CD14-positive monocyte (primary cell): ENCODE measurements around the gene USP47. TPM values are rescaled to one million over a fixed set of nuclear protein-coding genes. Genes with fewer than 3 reads are reported as not detected.

Experiments
- DNase-seq, 3 donors: peaks; one replicate each; pipeline ENCODE4 v3.0.0-alpha.2; 2011 to 2022
- H2AFZ ChIP-seq: 2 replicates; pipeline ENCODE4 v1.6.0; 2012; ENCODE audit warnings: mild to moderate bottlenecking, low read depth, low read length, inconsistent platforms; ENCODE audit not compliant: insufficient read depth, poor library complexity, severe bottlenecking
- H3K27ac ChIP-seq, 2 donors: 1 replicate in 1 of 2; 2 replicates in 1 of 2; pipeline ENCODE4 v1.5.1; 2012 to 2013; ENCODE audit warnings: low read length in 2 of 2, control low read depth in 1 of 2, inconsistent platforms in 1 of 2, low read depth in 1 of 2, mild to moderate bottlenecking in 1 of 2
- H3K27me3 ChIP-seq, 2 donors: one replicate each; pipeline versions ENCODE4 v1.6.0 to v1.6.1; 2011 to 2013; ENCODE audit warnings: low read length in 2 of 2; ENCODE audit not compliant: control insufficient read depth in 2 of 2, insufficient read depth in 2 of 2
- H3K36me3 ChIP-seq, 2 donors: replicated peaks in 1 of 2; 1 replicate in 1 of 2; 2 replicates in 1 of 2; pipeline versions ENCODE4 v1.5.1 to v1.6.1; 2012 to 2013; ENCODE audit warnings: low read length in 2 of 2, control low read depth in 1 of 2, inconsistent platforms in 1 of 2, mild to moderate bottlenecking in 1 of 2; ENCODE audit not compliant: insufficient read depth in 2 of 2, control insufficient read depth in 1 of 2
- H3K4me1 ChIP-seq, 2 donors: 1 replicate in 1 of 2; 2 replicates in 1 of 2; pipeline versions ENCODE4 v1.5.1 to v1.6.1; 2012 to 2013; ENCODE audit warnings: low read length in 2 of 2, control low read depth in 1 of 2, inconsistent platforms in 1 of 2, mild to moderate bottlenecking in 1 of 2, moderate library complexity in 1 of 2; ENCODE audit not compliant: insufficient read depth in 2 of 2, control insufficient read depth in 1 of 2
- H3K4me2 ChIP-seq: replicated peaks from 2 replicates; pipeline ENCODE3; 2012; ENCODE audit warnings: low read length, moderate library complexity, mild to moderate bottlenecking; ENCODE audit not compliant: poor library complexity, severe bottlenecking; ENCODE audit errors: extremely low read depth
- H3K4me3 ChIP-seq, 3 experiments: fragments of 200-600 bp in 1 of 3; sonication (generic) in 1 of 3; replicated peaks in 1 of 3; 1 replicate in 2 of 3; 2 replicates in 1 of 3; pipeline ENCODE4 v1.5.1; 2011 to 2013; ENCODE audit warnings: low read length in 3 of 3, mild to moderate bottlenecking in 3 of 3, control low read depth in 2 of 3, low read depth in 2 of 3, inconsistent platforms in 1 of 3, moderate library complexity in 1 of 3
- H3K79me2 ChIP-seq: 2 replicates; pipeline ENCODE4 v1.6.0; 2012; ENCODE audit warnings: mild to moderate bottlenecking, control low read depth, inconsistent platforms, low read length, moderate library complexity; ENCODE audit not compliant: insufficient read depth
- H3K9ac ChIP-seq: 2 replicates; pipeline ENCODE4 v1.6.0; 2017; ENCODE audit warnings: low read length, mild to moderate bottlenecking; ENCODE audit not compliant: insufficient read depth, poor library complexity, severe bottlenecking
- H3K9me3 ChIP-seq, 2 donors: replicated peaks in 1 of 2; 1 replicate in 1 of 2; 2 replicates in 1 of 2; pipeline versions ENCODE4 v1.5.1 to v1.6.1; 2012 to 2013; ENCODE audit warnings: low read length in 2 of 2, control low read depth in 1 of 2; ENCODE audit not compliant: control insufficient read depth in 1 of 2, insufficient read depth in 1 of 2
- H4K20me1 ChIP-seq: 2 replicates; pipeline ENCODE4 v1.6.0; 2012; ENCODE audit warnings: mild to moderate bottlenecking, low read length, control low read depth, moderate library complexity; ENCODE audit not compliant: insufficient read depth
- H3K27ac Mint-ChIP-seq, 7 donors: one replicate each; pipeline ENCODE4 v1.8.0; 2020; ENCODE audit warnings: mild to moderate bottlenecking in 7 of 7, mixed read lengths in 7 of 7, moderate library complexity in 6 of 7, inconsistent platforms in 2 of 7
- H3K27me3 Mint-ChIP-seq, 3 donors: one replicate each; pipeline ENCODE4 v1.8.0; 2021 to 2022; ENCODE audit warnings: low read depth in 3 of 3, mild to moderate bottlenecking in 3 of 3, mixed read lengths in 3 of 3, moderate library complexity in 3 of 3, inconsistent platforms in 1 of 3
- H3K36me3 Mint-ChIP-seq, 2 donors: one replicate each; pipeline ENCODE4 v1.8.0; 2020; ENCODE audit warnings: mixed read lengths in 2 of 2, inconsistent platforms in 1 of 2, mild to moderate bottlenecking in 1 of 2
- H3K4me1 Mint-ChIP-seq: one replicate; pipeline ENCODE4 v1.8.0; 2020; ENCODE audit warnings: mild to moderate bottlenecking, mixed read lengths
- H3K4me3 Mint-ChIP-seq, 2 donors: one replicate each; pipeline ENCODE4 v1.8.0; 2020; ENCODE audit warnings: mild to moderate bottlenecking in 2 of 2, mixed read lengths in 2 of 2, moderate library complexity in 1 of 2
- H3K9me3 Mint-ChIP-seq, 7 donors: one replicate each; pipeline ENCODE4 v1.8.0; 2020 to 2022; ENCODE audit warnings: mixed read lengths in 7 of 7, mild to moderate bottlenecking in 6 of 7, moderate library complexity in 6 of 7, inconsistent platforms in 2 of 7
- CTCF ChIP-seq: fragments of 200-600 bp; IDR thresholded peaks from one replicate; pipeline ENCODE4 v1.8.0; 2022; ENCODE audit warnings: antibody characterized with exemption, mild to moderate bottlenecking
- WGBS: methylation state at CpG from one replicate; pipeline ENCODE4 v1.1.5; 2013; ENCODE audit warnings: missing lambda C conversion rate; ENCODE audit not compliant: insufficient coverage; 5-methylcytosine and 5-hydroxymethylcytosine counted together
- intact Hi-C, 2 donors: fragments of 100-400 bp; cut with micrococcal nuclease; formaldehyde crosslinking; loops; one replicate each; pipeline versions ENCODE4 v1.15.0 to v1.15.1; 2023
- polyA plus RNA-seq, 3 donors: library from polyadenylated mRNA; depleted of rRNA in 1 of 3; unstranded in 2 of 3; stranded (reverse) in 1 of 3; fragments of 300-500 nt in 2 of 3; fragments of >200 nt in 1 of 3; fragmentation: Illumina TruSeq in 2 of 3; gene quantifications; 1 replicate in 2 of 3; 2 replicates in 1 of 3; pipeline ENCODE4 v1.2.3, GENCODE V29; 2012 to 2021

The USP47 gene
- polyA plus RNA-seq, 3 donors: 8.1 to 17.5 (median 10.5) TPM

GRCh38 chr11:11952036-11952435 lies 110.3 kb downstream of the USP47 start:
- H3K9me3 ChIP-seq: no peaks in the 10 kb centered on the region
- DNase-seq: no peak
- no peaks in the 10 kb centered on the region for H3K27me3 ChIP-seq
- no peak for TF ChIP-seq CTCF
- Mint-ChIP-seq H3K27ac (peak overlapping the region in 1 of 7 donors; percentile 4), H3K27me3 (no peaks in the 10 kb centered on the region), H3K4me1 (no peaks in the 10 kb centered on the region), H3K4me3 (no peak overlapping the region), H3K9me3 (no peaks in the 10 kb centered on the region), H3K36me3 (peaks cover 77 to 87% of the 10 kb centered on the region in 2 donors)
- H2AFZ ChIP-seq: no peak overlapping the region
- no peak overlapping the region for H3K9ac ChIP-seq
- H3K4me1 ChIP-seq: no peaks in the 10 kb centered on the region
- intact Hi-C loops: no loop called here
- H3K4me3 ChIP-seq: no peak overlapping the region
- H3K27ac ChIP-seq: no peak overlapping the region
- no peak overlapping the region for H3K4me2 ChIP-seq
- H3K36me3 ChIP-seq: peaks cover 92 to 99% of the 10 kb centered on the region in 2 donors
- no peaks in the 10 kb centered on the region for H3K79me2 ChIP-seq
- H4K20me1 ChIP-seq: no peaks in the 10 kb centered on the region

DNA sequence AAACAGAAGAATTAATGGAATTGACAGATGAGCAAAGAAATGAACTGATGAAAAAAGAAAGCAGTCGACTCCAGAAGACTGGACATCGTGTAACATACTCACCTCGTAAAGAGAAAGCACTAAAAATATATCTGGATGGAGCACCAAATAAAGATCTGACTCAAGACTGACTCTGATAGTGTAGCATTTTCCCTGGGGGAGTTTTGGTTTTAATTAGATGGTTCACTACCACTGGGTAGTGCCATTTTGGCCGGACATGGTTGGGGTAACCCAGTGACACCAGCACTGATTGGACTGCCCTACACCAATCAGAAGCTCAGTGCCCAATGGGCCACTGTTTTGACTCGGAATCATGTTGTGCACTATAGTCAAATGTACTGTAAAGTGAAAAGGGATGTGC lies 114.2 kb downstream of the USP47 start:
- TF ChIP-seq CTCF: no peak
- 100% methylated on average over 1 of the region's 5 CpGs for WGBS
- Mint-ChIP-seq H3K27ac (no peak overlapping the region), H3K9me3 (no peaks in the 10 kb centered on the region), H3K4me3 (no peak overlapping the region), H3K4me1 (peaks cover 2% of the 10 kb centered on the region), H3K36me3 (peaks cover 64 to 69% of the 10 kb centered on the region in 2 donors), H3K27me3 (no peaks in the 10 kb centered on the region)
- H4K20me1 ChIP-seq: no peaks in the 10 kb centered on the region
- no peak overlapping the region for H3K9ac ChIP-seq
- no peak overlapping the region for H2AFZ ChIP-seq
- H3K27me3 ChIP-seq: no peaks in the 10 kb centered on the region
- DNase-seq: no peak
- H3K9me3 ChIP-seq: no peaks in the 10 kb centered on the region
- intact Hi-C loops: no loop called here
- H3K4me1 ChIP-seq: no peaks in the 10 kb centered on the region
- peaks cover 66 to 81% of the 10 kb centered on the region in 2 donors for H3K36me3 ChIP-seq
- no peak overlapping the region for H3K27ac ChIP-seq
- no peak overlapping the region for H3K4me2 ChIP-seq
- H3K79me2 ChIP-seq: no peaks in the 10 kb centered on the region
- H3K4me3 ChIP-seq: no peak overlapping the region
